HS-27A (cell line): ENCODE data around the gene CTIF.

Experiments
- DNase-seq: peaks from one replicate; pipeline ENCODE4 v3.0.0-alpha.2; 2012; ENCODE audit warnings: low read depth, missing footprints

Gene CTIF

DNA sequence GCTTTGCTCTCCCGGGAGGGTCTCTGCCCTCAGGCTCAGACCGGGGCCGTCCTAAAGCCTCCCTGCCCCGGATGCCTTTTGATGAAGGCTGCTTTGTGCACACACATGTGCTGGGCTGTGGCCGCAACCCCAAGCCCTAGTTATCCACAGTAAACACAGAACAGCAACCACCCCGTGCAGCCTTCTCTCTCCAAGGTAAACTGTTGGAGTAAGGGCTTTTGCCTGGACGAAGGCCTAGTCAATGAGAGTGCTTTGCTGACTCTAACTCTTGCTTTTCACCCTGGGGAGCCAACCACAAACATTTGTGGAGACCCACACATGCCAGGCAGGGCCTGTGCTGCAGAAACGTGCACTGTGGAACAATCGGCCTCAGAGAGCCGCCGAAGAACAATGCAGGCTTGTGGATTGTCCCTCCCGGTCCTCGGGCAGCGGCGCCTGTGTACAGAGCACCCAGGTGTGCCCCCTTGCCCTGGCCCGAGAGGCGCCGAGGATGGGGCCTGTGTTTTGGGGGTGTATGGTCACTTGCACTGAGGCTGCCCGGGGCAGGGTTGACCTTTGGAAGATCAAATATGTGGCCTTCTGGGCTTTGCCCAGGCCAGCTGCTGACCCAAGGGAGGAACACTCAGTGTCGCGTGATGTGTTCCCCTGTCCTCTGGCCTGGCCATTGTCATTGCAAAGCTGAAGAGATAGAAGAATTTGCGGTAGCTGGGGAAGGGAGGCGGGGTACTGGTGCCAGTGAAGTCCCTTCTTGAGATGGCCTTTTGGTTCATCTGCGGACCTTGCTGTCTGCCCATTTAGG is 37.0 kb downstream of the CTIF start:
- DNase-seq = no peak

DNA sequence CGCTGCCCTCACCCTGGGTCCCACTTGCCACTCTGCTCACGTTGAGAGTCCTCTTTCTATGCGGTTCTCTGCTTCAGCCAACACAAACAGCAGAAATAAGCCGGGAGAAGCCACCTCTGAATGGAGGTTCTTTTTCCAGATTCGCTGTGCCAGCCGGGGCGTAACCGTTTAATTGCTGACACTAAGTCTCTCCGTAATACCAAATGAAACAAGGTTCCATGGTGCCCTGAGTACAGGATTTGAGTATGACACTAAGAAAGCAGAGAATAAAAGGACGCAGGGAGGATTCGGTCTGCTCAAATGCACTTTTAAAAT is 37.6 kb downstream of the CTIF start:
- no peak for DNase-seq

DNA sequence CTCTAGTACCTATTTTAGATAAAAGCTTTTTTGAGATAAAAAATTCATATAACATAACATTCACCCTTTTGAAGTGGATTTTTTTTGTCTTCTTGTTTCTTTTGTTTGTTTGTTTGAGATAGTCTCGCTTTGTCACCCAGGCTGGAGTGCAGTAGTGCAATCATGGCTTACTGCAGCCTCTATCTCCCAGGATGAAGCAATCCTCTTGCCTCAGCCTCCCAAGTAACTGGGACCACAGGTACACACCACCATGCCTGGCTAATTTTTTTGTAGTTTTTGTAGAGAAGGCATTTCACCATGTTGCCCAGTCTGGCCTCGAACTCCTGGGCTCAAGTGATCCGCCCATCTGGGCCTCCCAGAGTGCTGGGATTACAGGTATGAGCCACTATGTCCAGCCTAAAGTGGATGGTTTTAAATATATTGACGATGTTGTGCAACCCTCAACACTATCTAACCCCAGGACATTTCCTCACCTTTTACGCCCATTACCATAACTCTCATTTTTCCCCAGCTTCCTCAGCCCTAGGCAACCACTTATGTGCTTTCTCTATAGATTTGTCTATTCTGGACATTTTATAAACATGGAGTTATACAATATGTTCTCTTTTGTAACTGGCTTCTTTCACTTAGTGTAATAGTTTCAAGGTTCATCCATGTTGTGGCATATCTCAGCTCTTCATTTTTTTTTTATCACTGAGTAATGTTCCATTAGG is 38.8 kb downstream of the CTIF start:
- no peak for DNase-seq

DNA sequence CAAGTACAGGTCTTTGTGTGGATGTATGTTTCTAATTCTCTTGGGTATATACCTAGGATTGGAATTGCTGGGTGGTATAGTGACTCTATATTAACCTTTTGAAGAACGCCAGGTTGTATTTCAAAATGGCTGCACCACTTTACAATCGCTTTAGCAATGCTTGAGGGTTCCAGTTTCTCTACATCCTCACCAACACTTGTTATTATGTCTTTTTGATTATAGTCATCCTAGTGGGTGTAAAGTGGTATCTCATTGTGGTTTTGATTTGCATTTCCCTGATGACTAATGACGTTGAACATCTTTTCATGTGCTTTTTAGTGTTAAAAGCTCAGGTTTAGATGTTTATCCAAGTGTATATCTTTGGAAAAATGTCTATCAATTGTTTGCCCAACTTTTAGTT is 39.5 kb downstream of the CTIF start:
- DNase-seq = no peak

DNA sequence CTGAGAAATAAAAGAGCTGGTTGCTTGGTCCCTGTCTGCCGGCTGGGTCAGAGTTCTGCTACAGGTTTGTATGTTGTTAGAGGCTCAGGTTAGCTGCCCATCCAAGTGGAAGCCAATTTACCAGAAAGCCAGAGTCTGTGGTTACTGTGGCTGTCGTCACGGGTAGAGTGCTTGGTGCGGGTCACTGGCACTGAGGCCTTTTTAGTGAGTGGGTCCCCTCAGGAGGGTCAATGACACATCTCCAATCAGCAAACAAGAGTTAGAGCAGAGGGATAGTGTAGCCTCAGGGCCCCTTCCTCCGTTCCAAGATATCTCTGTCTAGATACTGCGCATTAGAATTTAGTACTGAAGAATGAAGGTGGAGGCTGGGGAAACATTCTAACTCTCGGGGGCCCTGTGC is 41.2 kb downstream of the CTIF start:
- DNase-seq = no peak

DNA sequence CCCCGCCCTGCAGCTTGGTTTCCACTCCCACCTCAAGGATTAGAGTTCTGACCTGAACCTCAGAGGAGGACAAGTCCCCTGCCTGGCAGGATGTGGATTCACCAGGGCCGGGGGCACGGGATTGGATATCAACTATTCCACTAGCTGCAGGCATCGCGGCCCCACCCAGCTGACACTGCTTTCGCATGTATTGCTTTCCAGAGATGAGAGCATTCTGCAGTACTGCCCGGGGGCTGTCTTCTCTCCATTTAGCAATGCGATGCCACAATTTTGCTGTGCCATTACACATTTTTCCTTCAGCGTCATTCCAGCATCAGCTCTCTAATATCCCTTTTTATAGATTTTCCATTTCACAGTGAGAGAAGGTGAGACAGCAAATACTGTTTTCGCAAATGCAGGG is 42.0 kb downstream of the CTIF start:
- no peak for DNase-seq

DNA sequence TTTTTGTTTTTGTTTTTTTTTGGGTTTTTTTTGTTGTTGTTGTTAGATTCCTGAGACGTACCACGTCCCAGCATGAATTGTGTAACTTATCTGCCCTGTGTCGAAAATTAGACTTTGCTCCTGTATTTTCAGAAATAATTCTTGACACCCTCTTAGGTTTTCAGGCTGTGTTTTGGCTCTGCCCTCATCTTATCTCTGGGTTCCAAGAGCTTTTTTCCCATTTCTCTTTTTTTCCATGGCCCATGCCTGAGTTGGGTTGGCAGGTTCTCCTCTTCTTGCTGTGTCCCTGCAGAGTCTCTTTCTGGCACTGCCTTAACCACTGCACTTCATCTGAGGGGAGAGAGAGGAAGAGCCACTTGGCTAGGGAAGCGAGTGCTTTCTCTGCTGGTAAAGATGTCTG is 42.4 kb downstream of the CTIF start:
- no peak for DNase-seq

DNA sequence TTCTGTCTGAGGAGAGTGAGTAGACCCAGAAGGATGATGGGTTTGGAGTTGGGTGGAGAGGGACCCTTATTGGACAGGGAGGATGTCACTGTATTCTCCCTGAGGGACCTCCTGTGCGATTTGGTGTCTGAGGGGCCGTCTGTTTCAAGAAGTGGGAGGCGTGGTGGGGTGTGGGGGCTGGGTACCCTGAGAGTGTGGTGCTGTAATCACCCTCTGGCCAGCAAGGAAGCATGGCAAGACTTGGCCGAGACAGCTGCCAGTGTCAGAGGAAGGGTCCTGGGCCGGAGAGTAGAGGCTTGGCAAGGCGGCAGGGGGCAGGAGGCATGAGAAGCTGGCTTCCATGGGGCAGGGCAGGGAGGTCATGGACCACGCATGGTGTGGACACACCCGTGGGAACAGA is 43.1 kb downstream of the CTIF start:
- DNase-seq = no peak

DNA sequence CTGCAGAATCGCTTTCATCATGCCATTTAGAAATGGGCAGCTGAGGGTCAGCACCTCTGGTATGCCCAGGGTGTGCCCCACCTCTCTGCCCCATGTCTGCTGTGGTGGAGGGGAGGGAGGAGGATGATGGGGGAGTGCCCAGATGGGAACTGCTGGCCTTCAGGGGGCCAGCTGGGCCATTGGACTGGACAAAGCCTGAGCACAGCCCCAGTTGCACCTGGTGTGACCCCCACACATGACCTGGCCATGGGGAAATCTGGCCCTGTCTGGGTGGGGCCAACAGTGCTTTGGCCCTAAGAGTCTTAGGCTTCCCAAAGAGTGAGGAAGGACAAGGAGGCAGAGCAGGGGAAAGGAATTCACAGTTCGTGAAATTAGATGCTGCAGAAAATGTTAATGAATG is 44.1 kb downstream of the CTIF start:
- DNase-seq = no peak

DNA sequence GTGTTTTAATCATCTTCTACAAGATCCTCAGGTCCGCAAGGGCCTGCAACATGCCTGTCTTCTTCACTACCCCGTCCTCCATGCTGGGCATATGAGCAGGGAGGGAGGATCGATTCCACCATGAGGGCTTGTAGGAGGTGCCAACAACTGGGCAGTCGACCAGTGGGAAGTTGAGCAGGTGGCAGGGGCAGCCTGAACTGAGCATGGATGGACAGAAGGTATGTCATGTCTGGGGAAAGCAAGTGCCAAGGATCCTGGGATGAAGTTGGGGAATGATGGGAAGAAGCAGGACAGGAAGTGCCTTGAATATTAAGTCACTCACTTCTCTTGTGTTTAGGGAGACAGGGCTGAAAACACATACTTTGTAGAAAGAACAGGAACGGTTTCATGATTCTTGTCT is 44.7 kb downstream of the CTIF start:
- DNase-seq = no peak

DNA sequence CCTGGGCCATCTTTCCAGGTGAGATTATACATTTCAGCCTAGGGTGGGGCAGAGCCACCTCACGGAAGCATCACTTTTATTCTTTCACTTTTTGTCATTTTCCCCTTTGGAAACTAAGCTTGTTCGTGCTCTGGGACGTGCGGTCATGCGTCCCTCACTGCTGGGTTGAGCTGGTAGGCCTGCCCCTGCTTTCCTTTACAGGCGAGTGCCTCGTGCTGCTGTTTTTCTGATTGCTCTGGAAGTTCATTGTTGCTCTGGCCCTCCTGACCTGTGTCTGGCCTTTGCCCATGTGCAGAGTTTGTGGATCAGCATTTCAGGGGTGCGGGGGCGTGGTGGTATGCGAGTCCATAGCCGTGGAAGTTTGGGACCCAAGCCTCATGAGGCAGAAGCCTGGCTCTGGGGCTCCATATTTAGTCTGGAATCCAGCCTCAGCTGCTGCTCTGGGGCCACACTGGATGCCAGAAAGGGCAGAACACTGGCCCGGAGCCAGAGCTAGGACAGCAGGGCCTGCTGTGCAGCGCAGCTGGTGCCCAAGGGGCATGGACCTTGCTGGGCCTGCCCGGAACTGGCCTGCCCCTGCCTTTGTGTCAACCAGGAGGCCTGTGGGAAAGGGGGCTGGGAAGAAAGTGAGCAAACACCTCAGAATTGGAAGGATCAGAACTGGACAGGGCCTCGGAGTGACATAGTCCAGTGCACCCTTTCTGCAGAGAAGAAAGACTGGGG is 51.1 kb downstream of the CTIF start:
- no peak for DNase-seq

DNA sequence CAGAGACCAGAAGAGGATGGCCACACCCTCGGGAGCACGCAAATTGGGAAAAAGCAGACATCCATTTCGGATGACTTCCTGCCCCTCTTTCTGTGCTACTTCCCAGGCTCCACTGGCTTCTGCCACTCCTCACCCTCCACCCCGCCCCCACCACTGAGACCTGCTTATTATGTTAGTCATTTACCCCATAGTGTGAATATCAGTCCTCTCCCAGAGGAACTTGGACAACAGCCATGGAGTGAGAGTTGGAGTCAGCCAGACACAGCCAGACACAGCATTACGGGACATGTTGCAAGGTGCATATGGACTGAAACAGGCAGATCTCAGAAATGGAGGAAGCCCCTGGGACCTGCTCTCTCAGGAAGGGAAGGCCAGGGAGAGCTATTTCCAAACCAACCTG is 51.8 kb downstream of the CTIF start:
- peak; percentile 59 for DNase-seq

DNA sequence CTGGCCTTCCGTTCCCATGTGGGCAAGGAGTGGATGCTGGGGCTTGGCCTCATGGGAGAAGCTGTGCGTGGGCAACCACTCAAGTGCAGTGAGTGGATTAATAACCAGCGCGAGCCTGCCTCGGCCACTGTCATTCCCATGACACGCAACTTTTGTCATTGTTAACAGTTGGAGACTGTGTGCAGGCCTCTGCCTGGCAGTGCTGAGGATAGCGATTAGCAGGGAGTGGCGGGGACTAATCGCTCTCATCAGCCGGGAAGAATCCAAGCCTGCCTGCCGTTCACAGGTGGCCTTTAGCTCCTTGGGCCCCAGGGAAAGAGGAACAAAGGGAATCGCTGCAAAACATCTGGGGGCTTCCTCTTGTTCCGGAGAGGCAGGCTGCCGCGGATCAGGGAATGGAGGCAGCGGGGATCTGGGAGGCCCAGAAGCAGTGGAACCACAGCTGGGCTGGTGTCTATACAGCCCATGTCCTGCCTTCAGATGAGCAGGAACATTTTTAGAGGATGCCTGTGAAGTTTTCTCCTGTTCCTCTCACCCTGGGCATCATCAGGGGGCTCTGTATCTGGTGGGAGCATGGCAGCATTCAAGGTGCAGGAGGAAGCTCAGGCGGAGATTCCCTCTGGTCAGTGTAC is 53.8 kb downstream of the CTIF start:
- DNase-seq = no peak

DNA sequence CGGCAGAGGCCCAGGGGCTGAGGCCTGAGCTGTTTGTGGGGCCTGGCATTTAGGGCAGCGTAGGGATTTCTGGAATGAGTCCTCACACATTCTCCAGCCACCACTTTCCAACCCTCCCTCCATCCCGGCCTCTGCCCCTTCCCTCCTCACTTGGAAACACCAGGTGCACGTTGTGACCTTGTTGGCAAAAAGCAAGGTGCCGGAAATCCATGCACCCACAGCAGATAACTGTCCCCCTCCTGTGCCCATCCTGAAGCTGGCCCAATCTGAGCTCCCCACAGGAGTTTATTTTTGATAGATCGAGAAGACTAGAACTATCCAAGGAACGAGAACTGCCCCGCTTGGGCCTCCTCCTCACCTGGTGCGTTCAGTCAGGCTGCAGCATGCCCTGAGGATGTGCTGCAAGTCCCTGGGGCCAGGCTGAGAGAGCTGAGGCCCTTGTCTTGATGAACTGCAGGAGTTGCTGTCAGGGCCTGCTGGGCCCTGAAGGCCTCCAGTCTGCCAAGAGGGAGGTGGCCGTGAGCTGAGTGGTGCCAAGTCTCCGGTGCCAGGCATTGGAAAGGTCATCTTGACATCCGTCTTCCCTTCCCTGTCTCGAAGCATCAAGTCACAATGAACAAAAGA is 55.8 kb downstream of the CTIF start:
- no peak for DNase-seq

DNA sequence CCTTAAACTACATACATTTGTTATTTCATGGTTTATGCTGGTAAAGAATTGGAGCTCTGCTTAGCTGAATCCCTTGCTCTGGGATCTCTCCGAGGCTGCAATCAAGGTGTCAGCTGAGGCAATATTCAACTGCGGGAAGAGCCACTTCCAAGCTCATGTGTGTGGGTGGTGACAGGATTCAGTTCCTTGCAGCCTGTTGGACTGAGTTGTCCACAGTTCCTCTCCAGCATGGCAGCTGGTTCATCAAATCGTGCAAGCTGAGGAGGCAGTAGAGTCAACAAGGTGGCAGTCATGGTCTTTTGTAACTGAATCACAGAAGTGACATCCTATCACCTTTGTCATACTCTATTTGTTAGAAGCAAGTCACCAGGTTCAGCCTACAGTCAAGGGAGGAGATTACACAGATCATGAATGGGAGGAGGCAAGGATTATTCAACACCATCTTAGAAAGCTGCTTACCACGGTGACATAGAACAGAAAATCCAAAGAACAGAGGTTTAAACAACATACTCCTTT is 56.9 kb downstream of the CTIF start:
- no peak for DNase-seq

DNA sequence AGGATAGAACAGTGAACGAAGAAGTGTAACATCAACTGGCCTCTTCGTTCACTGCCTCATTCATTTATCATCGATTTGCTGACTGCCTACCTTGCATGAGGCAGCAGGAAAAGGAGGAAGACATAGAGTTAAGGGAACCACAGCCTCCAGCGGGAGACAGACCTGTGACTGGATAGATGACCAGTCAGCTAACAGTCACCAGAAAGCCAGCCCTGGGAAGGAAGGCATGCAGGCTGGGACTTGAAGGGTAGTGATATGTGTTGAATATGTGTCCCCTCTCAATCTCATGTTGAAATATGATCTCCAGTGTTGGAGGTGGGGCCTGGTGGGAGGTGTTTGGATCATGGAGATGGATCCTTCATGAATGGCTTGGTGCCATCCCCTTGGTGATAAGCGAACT is 58.3 kb downstream of the CTIF start:
- no peak for DNase-seq

DNA sequence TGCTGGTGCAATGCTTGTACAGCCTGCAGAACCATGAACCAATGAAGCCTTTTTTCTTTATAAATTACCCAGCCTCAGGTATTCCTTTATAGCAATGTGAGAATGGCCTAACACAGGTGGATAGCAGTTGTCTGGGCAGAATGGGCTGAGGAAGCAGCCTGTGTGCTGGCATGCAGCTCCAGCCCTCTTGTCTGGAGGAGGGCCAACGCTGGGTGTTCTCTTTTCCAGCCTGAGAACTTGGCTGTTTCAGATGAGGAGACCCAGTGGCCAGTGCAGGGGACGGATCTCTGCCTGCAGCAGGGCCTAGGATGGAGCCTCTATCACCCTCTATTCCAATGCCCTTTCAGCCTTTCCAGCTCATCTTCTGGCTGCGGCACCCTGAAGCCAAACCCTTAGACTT is 58.8 kb downstream of the CTIF start:
- no peak for DNase-seq

DNA sequence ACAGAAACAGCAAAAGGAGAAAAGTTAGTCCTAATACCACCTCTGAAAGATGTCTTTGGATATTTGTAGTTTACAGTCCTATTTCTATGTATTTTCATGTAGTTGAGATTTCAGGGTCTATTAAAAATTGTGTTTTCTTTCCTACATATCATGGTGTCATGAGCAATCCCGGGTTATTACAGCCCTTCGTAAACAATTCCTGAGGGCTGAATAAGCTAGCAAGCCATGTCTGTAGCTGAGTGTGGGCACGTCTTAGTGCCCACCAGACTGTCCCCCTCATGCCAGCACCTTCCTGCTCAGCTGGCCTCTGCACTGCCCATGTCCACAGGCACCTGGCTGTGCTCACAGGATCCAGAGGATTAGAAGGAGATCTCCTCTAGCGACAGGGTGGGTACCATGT is 60.6 kb downstream of the CTIF start:
- DNase-seq = no peak

DNA sequence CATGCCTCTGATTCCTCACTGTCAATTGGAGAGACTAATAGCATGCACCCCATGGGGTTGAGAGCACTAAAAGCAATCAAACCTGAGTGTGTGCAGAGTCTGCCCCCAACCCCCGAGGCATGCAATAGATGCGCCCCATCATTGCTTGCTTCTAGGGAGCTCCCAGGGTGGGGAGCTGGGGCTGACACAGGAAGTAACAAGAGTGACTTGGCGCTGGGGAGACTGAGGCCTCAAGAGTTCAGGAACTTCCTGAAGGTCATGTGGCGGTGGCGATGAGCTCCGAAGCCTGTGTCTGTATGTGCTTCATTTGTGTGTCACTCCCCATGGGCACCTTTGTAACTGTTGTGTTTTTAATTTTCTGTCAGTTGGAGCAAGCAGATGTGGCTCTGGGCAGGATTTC is 61.2 kb downstream of the CTIF start:
- DNase-seq = no peak

DNA sequence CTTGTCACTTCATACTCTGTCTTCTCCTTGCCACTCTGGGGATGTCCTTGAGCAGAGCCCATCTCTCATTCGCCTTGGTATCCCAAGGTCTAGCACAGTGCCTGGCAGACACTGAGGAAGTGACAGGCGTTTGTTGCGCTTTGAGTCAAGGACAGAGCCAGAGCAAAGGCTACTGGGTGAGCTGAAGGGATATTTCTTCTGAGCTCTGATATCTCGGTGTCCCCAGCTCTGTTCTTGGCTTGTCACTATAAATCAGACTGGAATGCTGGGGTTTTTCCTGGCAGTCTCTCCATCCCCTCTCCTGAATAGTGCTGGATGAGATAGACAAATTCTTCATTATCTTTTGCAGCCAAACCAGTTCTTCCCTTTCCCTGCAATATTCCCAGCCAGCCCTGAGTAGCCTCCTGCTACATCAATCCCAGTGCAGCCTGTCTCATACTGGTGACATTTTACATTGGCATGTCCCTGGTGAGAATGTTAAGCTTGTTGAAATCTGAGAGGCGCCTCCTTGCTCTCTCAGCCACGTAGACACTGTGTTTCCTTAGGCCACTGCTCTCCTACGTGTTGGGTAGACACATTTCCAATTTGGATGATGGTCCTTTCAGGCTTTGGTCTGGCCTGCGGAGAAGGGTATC is 61.7 kb downstream of the CTIF start:
- DNase-seq = no peak

DNA sequence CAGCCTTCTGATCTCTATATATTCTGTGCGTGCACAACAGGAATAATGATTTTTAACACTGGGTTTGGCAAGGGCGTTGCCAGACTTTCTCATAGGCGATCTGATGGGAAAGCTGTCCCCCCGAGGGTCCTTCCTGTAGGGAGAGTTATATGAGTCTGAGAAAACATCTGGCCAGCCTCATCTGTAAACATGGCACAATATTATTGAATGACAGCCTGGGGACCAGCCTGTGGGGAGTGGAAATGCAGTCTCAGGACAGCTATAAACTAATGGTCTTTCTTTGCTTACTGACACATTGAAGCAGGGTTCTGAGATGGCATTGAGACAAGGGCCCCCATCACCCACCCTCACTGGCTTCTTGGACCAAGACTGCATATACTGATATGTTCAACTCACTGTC is 62.5 kb downstream of the CTIF start:
- no peak for DNase-seq
